ENCODE measurements around the gene FOXK1. TPM values are rescaled to one million over a fixed set of nuclear protein-coding genes. Genes with fewer than 3 reads are reported as not detected.

The FOXK1 gene
- total RNA-seq = 18.5 and 20.0 TPM in 2 replicates

GRCh38 chr7:4681886-4682620, at the start of gene FOXK1:
FOXK1 (plus strand) TSS chr7:4682295; CDS start chr7:4682309, 14 bp downstream.

GRCh38 chr7:4775250-4775847, 93.3 kb downstream of the FOXK1 start, which contains the start of gene AP5Z1:
AP5Z1 (plus strand) TSS chr7:4775623; CDS start chr7:4775716, 93 bp downstream.

Other genes with a start within 250 kb of the FOXK1 start
- 26.8 and 30.6 TPM in 2 replicates for gene AP5Z1, start 93.3 kb downstream of the FOXK1 start, total RNA-seq
- 0.13 and 0.19 TPM in 2 replicates for gene PAPOLB, start 179.7 kb downstream of the FOXK1 start, total RNA-seq
- 1.2 and 1.5 TPM in 2 replicates for gene RADIL, start 201.4 kb downstream of the FOXK1 start, total RNA-seq

All from aortic smooth muscle cell (primary cell).